ENCODE results near the gene IL20.
"Not testable (repeated sequence)": the region's sequence is repeated elsewhere in the genome, so short reads cannot be mapped to it uniquely, and the experiment has no call there.

Gene IL20

GRCh38 chr1:206847337-206847834 is 18.0 kb upstream of the IL20 start:
- no peak for DNase-seq (ENCODE audit: low read depth)
- TF ChIP-seq, protein P1, sequence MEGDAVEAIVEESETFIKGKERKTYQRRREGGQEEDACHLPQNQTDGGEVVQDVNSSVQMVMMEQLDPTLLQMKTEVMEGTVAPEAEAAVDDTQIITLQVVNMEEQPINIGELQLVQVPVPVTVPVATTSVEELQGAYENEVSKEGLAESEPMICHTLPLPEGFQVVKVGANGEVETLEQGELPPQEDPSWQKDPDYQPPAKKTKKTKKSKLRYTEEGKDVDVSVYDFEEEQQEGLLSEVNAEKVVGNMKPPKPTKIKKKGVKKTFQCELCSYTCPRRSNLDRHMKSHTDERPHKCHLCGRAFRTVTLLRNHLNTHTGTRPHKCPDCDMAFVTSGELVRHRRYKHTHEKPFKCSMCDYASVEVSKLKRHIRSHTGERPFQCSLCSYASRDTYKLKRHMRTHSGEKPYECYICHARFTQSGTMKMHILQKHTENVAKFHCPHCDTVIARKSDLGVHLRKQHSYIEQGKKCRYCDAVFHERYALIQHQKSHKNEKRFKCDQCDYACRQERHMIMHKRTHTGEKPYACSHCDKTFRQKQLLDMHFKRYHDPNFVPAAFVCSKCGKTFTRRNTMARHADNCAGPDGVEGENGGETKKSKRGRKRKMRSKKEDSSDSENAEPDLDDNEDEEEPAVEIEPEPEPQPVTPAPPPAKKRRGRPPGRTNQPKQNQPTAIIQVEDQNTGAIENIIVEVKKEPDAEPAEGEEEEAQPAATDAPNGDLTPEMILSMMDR (IDR thresholded peaks at IDR 0.05; ENCODE audit: control insufficient read depth, insufficient read depth, low read depth, low read length, missing control alignments), result no peak
- no peak overlapping the region for H3K4me3 ChIP-seq (ENCODE audit: control insufficient read depth, low read depth, low read length)

GRCh38 chr1:206847946-206848345 is 17.5 kb upstream of the IL20 start:
- no peak for DNase-seq (ENCODE audit: low read depth)
- H3K4me3 ChIP-seq (ENCODE audit: control insufficient read depth, low read depth, low read length), result no peak overlapping the region
- TF ChIP-seq, protein P1 (IDR thresholded peaks at IDR 0.05; ENCODE audit: control insufficient read depth, insufficient read depth, low read depth, low read length, missing control alignments), result no peak

DNA sequence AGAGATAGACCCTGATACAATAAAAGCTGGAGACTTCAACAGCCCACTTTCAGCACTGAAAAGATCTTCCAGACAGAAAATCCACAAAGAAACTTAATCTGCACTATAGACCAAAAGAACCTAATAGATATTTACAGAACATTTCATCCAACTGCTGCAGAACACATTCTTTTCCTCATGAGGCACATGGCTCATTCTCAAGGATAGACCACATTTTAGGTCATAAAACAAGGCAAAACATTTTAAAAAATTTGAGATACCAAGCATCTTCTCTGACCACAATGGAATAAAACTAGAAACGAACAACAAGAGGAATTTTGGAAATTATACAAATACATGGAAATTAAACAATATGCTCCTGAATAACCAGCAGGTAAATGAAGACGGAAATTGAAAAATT is 15.0 kb upstream of the IL20 start:
- no peak overlapping the region for H3K4me3 ChIP-seq (ENCODE audit: control insufficient read depth, low read depth, low read length)
- DNase-seq (ENCODE audit: low read depth), result peak; percentile 39
- TF ChIP-seq, protein P1 (IDR thresholded peaks at IDR 0.05; ENCODE audit: control insufficient read depth, insufficient read depth, low read depth, low read length, missing control alignments), result no peak

- TF ChIP-seq, protein P1 (IDR thresholded peaks at IDR 0.05; ENCODE audit: control insufficient read depth, insufficient read depth, low read depth, low read length, missing control alignments), result no peak
- H3K4me3 ChIP-seq (ENCODE audit: control insufficient read depth, low read depth, low read length), result no peak overlapping the region
- peak; percentile 89 for DNase-seq (ENCODE audit: low read depth)
These were observed 13.9 kb upstream of the IL20 start for GRCh38 chr1:206851341-206852010.

- not testable (repeated sequence) for H3K4me3 ChIP-seq (ENCODE audit: control insufficient read depth, low read depth, low read length); DNase-seq (ENCODE audit: low read depth)
These were observed 12.8 kb upstream of the IL20 start for GRCh38 chr1:206852662-206853061.

DNA sequence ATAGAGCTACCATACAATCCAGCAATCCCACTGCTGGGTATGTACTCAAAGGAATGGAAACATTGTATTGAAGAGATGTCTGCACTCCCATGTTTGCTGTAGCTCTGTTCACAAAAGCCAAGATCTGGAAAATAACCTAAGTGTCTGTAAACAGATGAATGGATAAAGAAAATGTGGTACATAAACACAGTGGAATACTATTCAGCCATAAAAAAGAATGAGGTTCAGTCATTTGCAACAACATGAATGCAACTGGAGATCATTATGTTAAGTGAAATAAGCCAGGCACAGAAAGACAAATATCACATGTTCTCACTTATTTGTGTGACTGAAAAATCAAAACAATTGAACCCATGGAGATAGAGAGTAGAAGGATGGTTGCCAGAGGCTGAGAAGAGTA is 11.7 kb upstream of the IL20 start:
- not testable (repeated sequence) for DNase-seq (ENCODE audit: low read depth); H3K4me3 ChIP-seq (ENCODE audit: control insufficient read depth, low read depth, low read length)

DNA sequence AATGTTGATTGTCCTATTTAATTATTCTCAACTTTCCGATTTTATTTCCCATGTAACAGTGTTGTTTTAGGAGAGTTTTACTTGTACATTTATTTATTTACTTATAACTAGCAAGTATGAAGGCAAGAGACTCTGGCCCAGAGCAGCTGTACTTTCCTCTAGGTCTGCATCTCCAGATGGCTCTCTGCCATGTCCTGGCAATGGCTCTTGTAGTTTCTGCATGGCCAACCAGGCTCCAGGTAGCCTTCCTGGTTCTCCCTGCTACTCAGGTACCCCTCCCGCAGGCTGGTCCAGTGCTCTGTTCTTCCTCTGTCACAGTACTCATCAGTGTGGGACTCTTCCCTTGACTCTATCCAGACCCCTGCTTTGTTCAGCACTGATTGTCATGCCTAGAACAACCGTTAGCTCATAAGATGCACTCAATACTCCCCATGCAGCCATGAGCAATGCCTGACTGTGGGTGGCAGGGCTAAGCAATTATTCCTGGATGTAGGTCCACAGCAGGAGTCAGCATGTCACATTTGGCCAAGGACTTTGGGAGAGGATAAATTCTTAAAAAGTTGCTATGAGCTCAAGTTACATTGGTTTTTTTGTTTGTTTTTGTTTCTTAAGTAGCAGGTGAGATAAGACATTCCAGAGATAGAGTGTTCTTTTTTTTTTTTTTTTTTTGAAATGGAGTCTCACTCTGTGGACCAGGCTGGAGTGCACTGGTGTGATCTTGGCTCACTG is 10.9 kb upstream of the IL20 start:
- no peak for DNase-seq (ENCODE audit: low read depth)

More for the DNA sequence above, 10.9 kb upstream of the IL20 start:
- H3K4me3 ChIP-seq (ENCODE audit: control insufficient read depth, low read depth, low read length), result no peak overlapping the region
- TF ChIP-seq, protein P1 (IDR thresholded peaks at IDR 0.05; ENCODE audit: control insufficient read depth, insufficient read depth, low read depth, low read length, missing control alignments), result no peak

Data from AG09309 (cell line).